ENCODE data around the gene NDUFA5. TPM values are rescaled to one million over a fixed set of nuclear protein-coding genes. Genes with fewer than 3 reads are reported as not detected.
"Not testable (repeated sequence)": the region's sequence is repeated elsewhere in the genome, so short reads cannot be mapped to it uniquely, and the experiment has no call there.

The NDUFA5 gene
- total RNA-seq, 2 donors from 2014 or later, result 54.0 to 67.5 TPM

DNA sequence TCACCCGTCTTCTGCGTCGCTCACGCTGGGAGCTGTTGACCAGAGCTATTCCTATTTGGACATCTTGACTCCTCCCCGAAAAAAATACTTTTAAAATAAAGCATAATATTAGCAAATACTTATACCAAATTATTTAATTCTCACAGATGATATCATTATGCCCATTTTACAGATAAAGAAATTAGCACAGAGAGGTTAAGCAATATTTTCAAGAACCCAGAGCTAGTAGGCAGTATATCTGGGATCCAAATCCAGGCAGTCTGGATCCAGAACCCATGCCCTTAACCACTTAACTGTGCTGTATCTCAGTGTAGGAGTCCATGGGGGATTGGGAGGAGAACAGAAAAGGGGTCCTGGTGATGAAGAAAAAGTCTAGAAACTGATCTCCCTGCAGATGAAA, 29.4 kb downstream of the NDUFA5 start:
- Mint-ChIP-seq H3K4me1 (peaks cover 6% of the 10 kb centered on the region), H3K27ac (no peak overlapping the region), H3K36me3 (ENCODE audit: low read depth) (no peaks in the 10 kb centered on the region), H3K4me3 (no peak overlapping the region), H3K27me3 (peaks cover 15% of the 10 kb centered on the region)
- DNase-seq (no peak), ATAC-seq (no peak)
- no peaks in the 10 kb centered on the region for H3K9me3 ChIP-seq (ENCODE audit: control insufficient read depth, low read length, poor library complexity, severe bottlenecking)

DNA sequence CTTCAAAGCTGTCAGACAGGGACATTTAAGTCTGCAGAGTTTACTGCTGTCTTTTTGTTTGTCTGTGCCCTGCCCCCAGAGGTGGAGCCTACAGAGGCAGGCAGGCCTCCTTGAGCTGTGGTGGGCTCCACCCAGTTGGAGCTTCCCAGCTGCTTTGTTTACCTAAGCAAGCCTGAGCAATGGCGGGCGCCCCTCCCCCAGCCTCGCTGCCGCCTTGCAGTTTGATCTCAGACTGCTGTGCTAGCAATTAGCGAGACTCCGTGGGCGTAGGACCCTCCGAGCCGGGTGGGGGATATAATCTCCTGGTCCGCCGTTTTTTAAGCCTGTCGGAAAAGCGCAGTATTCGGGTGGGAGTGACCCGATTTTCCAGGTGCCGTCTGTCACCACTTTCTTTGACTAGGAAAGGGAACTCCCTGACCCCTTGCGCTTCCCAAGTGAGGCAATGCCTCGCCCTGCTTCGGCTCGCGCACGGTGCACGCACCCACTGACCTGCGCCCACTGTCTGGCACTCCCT, 29.8 kb downstream of the NDUFA5 start:
- H3K4me1 Mint-ChIP-seq; H3K4me3 Mint-ChIP-seq; ATAC-seq; H3K36me3 Mint-ChIP-seq (ENCODE audit: low read depth); DNase-seq; H3K27ac Mint-ChIP-seq; H3K9me3 ChIP-seq (ENCODE audit: control insufficient read depth, low read length, poor library complexity, severe bottlenecking): not testable (repeated sequence)
- peaks cover 13% of the 10 kb centered on the region for H3K27me3 Mint-ChIP-seq

DNA sequence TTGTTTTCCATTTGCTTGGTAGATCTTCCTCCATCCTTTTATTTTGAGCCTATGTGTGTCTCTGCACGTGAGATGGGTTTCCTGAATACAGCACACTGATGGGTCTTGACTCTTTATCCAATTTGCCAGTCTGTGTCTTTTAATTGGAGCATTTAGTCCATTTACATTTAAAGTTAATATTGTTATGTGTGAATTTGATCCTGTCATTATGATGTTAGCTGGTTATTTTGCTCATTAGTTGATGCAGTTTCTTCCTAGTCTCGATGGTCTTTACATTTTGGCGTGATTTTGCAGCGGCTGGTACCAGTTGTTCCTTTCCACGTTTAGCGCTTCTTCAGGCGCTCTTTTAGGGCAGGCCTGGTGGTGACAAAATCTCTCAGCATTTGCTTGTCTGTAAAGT, 31.1 kb downstream of the NDUFA5 start:
- H3K27me3 Mint-ChIP-seq; H3K36me3 Mint-ChIP-seq (ENCODE audit: low read depth); H3K4me1 Mint-ChIP-seq; DNase-seq; H3K9me3 ChIP-seq (ENCODE audit: control insufficient read depth, low read length, poor library complexity, severe bottlenecking); H3K4me3 Mint-ChIP-seq; H3K27ac Mint-ChIP-seq; ATAC-seq: not testable (repeated sequence)

DNA sequence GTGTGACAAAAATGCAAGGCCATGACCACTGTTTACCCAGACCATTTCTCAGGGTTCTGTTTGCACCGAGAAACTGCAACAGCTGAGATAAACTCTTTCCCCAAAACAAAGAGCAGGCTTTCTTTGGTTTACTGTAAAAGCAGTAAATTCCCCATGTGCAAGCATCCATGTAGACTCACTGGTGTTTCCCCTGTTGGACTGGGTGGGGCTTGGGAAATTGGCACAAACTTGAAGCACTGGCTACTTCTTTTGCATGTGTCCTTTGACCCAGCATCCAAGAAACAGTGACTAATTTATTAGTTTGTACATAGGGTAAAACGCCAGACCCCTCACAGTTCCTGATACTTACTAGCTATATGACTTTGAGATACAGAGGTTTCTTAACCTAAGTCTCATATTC, 35.6 kb downstream of the NDUFA5 start:
- H3K4me3 Mint-ChIP-seq, result no peak overlapping the region
- H3K27ac Mint-ChIP-seq, result no peak overlapping the region
- ATAC-seq (no peak), DNase-seq (no peak)
- H3K36me3 Mint-ChIP-seq (ENCODE audit: low read depth), result no peaks in the 10 kb centered on the region
- H3K4me1 Mint-ChIP-seq, result no peaks in the 10 kb centered on the region
- H3K9me3 ChIP-seq (ENCODE audit: control insufficient read depth, low read length, poor library complexity, severe bottlenecking), result no peaks in the 10 kb centered on the region
- peaks cover 12% of the 10 kb centered on the region for H3K27me3 Mint-ChIP-seq

DNA sequence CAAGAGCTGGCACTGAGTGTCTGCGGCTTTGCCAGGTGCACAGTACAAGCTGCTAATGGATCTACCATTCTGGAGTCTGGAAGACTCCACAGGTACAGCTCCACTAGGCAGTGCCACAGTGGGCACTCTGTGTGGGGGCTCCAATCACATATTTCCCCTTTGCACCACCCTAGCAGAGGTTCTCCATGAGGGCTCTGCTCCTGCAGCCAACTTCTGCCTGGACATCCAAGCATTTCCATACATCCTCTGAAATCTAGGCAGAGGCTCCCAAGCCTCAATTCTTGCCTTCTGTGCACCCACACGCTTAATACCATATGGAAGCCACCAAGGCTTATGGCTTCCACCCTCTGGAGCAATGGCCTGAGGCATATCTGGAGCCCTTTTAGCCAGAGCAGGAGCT, 52.4 kb downstream of the NDUFA5 start:
- H3K9me3 ChIP-seq (ENCODE audit: control insufficient read depth, low read length, poor library complexity, severe bottlenecking), result no peaks in the 10 kb centered on the region
- ATAC-seq (no peak), DNase-seq (no peak)
- H3K36me3 Mint-ChIP-seq (ENCODE audit: low read depth), result peaks cover 3% of the 10 kb centered on the region
- H3K27me3 Mint-ChIP-seq, result peaks cover 41% of the 10 kb centered on the region
- H3K27ac Mint-ChIP-seq, result no peak overlapping the region
- no peaks in the 10 kb centered on the region for H3K4me1 Mint-ChIP-seq
- H3K4me3 Mint-ChIP-seq, result no peak overlapping the region

DNA sequence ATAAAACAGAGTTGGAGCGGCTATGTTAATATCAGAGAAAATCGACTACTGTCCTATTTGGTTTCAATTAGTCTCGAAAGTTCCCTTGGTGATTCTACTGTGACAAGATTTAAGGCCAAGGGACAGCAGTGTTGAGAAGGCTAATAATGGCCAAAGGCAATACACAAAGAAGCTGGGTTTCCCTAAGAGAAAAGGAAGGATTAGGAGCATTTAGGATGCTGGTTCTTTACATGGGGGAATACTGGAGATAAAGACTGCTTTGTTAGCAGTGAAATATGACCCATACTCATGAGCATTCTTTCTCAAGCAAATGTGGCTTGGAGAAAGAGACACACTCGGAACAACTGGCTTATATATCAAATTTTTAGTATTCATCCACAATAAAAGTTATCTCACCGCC, 55.4 kb downstream of the NDUFA5 start:
- Mint-ChIP-seq H3K36me3 (ENCODE audit: low read depth) (no peaks in the 10 kb centered on the region), H3K27me3 (peaks cover 48% of the 10 kb centered on the region), H3K4me3 (no peak overlapping the region), H3K27ac (no peak overlapping the region), H3K4me1 (no peaks in the 10 kb centered on the region)
- no peaks in the 10 kb centered on the region for H3K9me3 ChIP-seq (ENCODE audit: control insufficient read depth, low read length, poor library complexity, severe bottlenecking)
- DNase-seq (no peak), ATAC-seq (no peak)

DNA sequence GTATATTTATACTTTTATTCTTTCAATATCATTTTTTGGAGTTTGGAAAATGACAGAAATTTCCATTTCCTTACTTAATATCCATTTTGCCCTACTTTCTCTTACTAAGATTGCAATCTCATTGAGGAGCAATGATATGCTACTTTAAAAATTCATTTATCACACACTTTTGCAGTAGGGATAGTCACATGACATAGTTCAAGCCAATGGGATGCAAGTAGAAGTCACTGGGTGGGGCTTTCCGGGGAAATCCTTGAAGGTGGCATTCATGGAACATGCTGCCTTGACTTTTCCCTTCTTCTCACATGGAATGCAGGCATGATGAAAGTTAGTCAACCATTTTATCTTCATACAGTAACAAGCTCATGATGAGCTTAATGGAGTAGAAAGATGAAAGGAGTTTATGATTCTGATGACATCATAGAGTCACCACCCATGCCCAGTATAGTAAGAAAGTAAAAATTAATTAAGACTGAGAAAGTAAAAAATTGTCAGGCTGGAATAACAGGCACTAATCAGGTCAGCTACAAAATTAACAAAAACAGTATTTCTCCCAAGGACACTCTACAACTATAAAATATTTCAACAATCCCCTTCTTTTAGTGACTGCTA, 56.6 kb downstream of the NDUFA5 start:
- Mint-ChIP-seq H3K4me3 (no peak overlapping the region), H3K27me3 (peaks cover 51% of the 10 kb centered on the region), H3K36me3 (ENCODE audit: low read depth) (no peaks in the 10 kb centered on the region), H3K27ac (no peak overlapping the region), H3K4me1 (no peaks in the 10 kb centered on the region)
- no peaks in the 10 kb centered on the region for H3K9me3 ChIP-seq (ENCODE audit: control insufficient read depth, low read length, poor library complexity, severe bottlenecking)
- no peak for ATAC-seq
- DNase-seq, result no peak

DNA sequence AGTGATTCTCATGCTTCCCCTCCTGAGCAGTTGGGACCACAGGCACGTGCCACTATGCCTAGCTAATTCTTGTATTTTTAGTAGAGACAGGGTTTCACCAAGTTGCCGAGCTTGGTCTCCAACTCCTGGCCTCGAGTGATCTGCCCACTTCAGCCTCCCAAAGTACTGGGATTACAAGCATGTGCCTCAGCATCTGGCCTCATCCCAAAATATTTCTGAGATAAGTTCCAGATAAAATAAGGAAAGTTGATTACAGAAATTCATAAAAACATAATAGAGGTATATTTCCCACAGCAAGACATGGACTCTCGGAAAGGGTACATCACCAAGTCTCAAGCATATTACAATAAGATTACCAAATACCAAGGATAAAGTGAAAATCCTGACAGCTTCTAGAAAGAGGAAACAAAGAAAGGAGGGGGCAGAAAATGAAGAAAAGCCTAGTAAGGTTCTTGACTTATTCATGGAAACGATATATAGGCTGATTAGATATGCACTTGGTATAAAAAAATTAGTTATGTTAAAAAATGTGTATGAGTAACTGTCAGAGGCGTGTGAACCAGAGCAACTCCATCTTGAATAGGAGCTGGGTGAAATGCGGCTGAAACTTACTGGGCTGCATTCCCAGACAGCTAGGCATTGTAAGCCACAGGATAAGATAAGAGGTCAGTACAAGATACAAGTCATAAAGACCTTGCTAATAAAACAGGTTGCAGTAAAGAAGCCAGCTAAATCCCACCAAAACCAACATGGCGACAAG, 58.2 kb downstream of the NDUFA5 start:
- H3K27me3 Mint-ChIP-seq, result peaks cover 56% of the 10 kb centered on the region
- H3K4me3 Mint-ChIP-seq, result no peak overlapping the region
- no peak for ATAC-seq
- no peaks in the 10 kb centered on the region for H3K9me3 ChIP-seq (ENCODE audit: control insufficient read depth, low read length, poor library complexity, severe bottlenecking)
- no peak overlapping the region for H3K27ac Mint-ChIP-seq
- no peaks in the 10 kb centered on the region for H3K36me3 Mint-ChIP-seq (ENCODE audit: low read depth)
- DNase-seq, result no peak
- no peaks in the 10 kb centered on the region for H3K4me1 Mint-ChIP-seq

DNA sequence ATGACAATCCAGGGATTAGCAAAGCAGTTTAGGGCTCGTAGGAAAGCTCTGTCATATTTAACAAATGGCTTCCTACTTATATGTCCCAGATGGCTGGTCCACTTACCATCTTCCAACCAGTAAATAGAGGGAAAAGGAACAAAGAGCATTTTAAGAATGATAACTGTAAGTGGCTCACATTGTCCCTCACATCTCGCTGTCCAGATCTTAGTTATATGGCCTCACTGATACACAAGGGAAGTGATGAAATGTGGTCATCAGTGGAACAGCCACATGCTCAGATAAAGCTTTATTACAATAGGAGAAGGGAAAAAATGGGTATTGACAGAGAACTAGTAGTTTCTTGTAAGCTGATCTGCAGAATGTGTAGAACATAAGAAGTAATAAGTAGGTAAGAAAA, 59.0 kb downstream of the NDUFA5 start:
- no peaks in the 10 kb centered on the region for H3K9me3 ChIP-seq (ENCODE audit: control insufficient read depth, low read length, poor library complexity, severe bottlenecking)
- Mint-ChIP-seq H3K27ac (no peak overlapping the region), H3K27me3 (peaks cover 50% of the 10 kb centered on the region), H3K36me3 (ENCODE audit: low read depth) (no peaks in the 10 kb centered on the region), H3K4me3 (no peak overlapping the region), H3K4me1 (no peaks in the 10 kb centered on the region)
- ATAC-seq (no peak), DNase-seq (no peak)

DNA sequence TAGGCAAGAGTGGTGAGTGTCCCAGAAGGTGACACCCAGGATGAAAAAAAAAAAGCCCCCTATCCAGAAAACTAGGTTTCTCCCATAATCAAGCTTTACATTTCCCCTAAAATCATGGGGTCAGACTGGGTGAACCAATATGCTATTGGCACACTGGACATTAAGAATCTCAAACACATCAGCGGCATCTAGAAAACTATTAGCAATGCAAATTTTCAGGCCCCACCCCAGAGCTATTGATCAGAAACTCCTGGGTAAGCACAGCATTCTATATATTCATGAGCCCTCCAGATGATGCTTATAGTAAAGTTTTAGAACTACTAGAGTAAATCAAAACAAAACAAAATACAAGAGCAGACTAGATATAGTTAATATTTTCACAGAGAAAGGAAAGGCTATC, 59.6 kb downstream of the NDUFA5 start:
- Mint-ChIP-seq H3K27ac (no peak overlapping the region), H3K36me3 (ENCODE audit: low read depth) (no peaks in the 10 kb centered on the region), H3K4me3 (no peak overlapping the region), H3K27me3 (peaks cover 55% of the 10 kb centered on the region), H3K4me1 (no peaks in the 10 kb centered on the region)
- no peaks in the 10 kb centered on the region for H3K9me3 ChIP-seq (ENCODE audit: control insufficient read depth, low read length, poor library complexity, severe bottlenecking)
- ATAC-seq (no peak), DNase-seq (no peak)

DNA sequence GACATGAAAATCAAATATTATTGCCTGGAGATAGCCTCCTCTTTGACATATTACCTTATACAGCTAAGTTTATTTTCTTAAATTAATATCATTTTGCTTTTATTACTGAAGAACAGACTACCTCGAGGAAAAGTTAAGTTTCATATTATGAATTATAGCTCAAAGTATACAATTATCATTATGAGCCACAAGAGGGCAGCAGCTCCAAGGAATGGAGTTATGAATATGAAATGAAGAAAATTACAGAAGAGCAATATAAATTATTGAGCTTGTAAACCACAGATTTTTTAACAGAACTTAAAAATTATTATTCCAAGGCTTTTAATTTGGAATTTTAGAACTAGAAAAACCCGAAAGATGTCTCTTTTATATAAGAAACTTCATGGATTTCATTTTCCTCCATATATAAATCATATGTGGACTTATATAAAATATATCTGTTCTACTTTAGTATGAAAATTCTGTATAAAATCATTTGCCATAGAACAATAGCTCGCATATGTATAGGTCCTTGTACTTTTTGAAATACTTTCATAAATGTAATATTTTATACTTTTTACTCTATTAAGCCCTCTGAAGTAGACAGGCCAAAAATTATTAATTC, 63.3 kb downstream of the NDUFA5 start:
- no peaks in the 10 kb centered on the region for H3K9me3 ChIP-seq (ENCODE audit: control insufficient read depth, low read length, poor library complexity, severe bottlenecking)
- H3K27ac Mint-ChIP-seq, result no peak overlapping the region
- H3K4me3 Mint-ChIP-seq, result no peak overlapping the region
- H3K4me1 Mint-ChIP-seq, result no peaks in the 10 kb centered on the region
- H3K27me3 Mint-ChIP-seq, result peaks cover 42% of the 10 kb centered on the region
- peak in 1 of 3 donors; percentile 7 for DNase-seq
- H3K36me3 Mint-ChIP-seq (ENCODE audit: low read depth), result no peaks in the 10 kb centered on the region
- ATAC-seq, result peak; percentile 61

DNA sequence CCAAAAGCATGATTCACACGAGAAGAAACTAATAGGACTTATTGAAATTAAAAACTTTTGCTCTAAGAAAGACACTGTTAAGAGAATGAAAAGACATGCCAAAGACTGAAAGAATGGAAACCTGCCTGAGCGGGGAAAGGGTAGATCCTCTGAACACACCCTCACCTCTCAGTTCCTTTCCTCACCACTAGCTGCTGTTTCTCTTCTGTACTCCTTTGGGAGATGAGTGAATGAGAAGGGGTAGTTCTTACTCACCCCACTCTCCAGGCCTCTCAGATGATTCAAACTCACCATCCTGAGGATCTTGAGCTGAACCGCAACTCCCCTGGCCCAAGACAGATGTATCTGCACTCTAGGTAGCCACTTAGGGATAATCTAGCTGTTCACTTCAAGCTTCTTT, 65.1 kb downstream of the NDUFA5 start:
- Mint-ChIP-seq H3K36me3 (ENCODE audit: low read depth) (no peaks in the 10 kb centered on the region), H3K27me3 (peaks cover 25% of the 10 kb centered on the region), H3K4me3 (no peak overlapping the region), H3K27ac (no peak overlapping the region), H3K4me1 (no peaks in the 10 kb centered on the region)
- no peaks in the 10 kb centered on the region for H3K9me3 ChIP-seq (ENCODE audit: control insufficient read depth, low read length, poor library complexity, severe bottlenecking)
- DNase-seq, result no peak
- ATAC-seq, result peak; percentile 23

Data from T-helper 17 cell (primary cell).